H9 (cell line): ENCODE results near the gene EIF4E3. TPM values are rescaled to one million over a fixed set of nuclear protein-coding genes. Genes with fewer than 3 reads are reported as not detected.

Experiments
- DNase-seq: peaks from one replicate; pipeline ENCODE4 v3.0.0-alpha.2; 2017
- H2AFZ ChIP-seq: one replicate; pipeline ENCODE4 v1.6.1; 2013; ENCODE audit warnings: mild to moderate bottlenecking, low read length, control low read depth, moderate library complexity
- H2AK5ac ChIP-seq: 2 replicates; pipeline ENCODE4 v1.6.1; 2013; ENCODE audit warnings: low read length, control low read depth, mixed read lengths; ENCODE audit not compliant: insufficient read length
- H2BK120ac ChIP-seq: one replicate; pipeline ENCODE4 v1.6.1; 2013; ENCODE audit warnings: low read depth, mild to moderate bottlenecking, low read length, control low read depth, inconsistent platforms; ENCODE audit not compliant: poor library complexity, severe bottlenecking
- H2BK12ac ChIP-seq: 2 replicates; pipeline ENCODE4 v1.6.1; 2013; ENCODE audit warnings: low read length, control low read depth, mixed read lengths, low read depth; ENCODE audit not compliant: insufficient read length
- H2BK15ac ChIP-seq: 2 replicates; pipeline ENCODE4 v1.6.1; 2013; ENCODE audit warnings: low read depth, low read length, control low read depth
- H2BK20ac ChIP-seq: one replicate; pipeline ENCODE4 v1.6.1; 2013; ENCODE audit warnings: low read depth, mild to moderate bottlenecking, low read length, control low read depth, inconsistent platforms; ENCODE audit not compliant: poor library complexity, severe bottlenecking
- H2BK5ac ChIP-seq: 2 replicates; pipeline ENCODE4 v1.6.1; 2013; ENCODE audit warnings: low read length, control low read depth, mixed read lengths; ENCODE audit not compliant: insufficient read length
- H3K14ac ChIP-seq: 2 replicates; pipeline ENCODE4 v1.6.1; 2013; ENCODE audit warnings: low read length, control low read depth; ENCODE audit not compliant: insufficient read depth
- H3K18ac ChIP-seq: 2 replicates; pipeline ENCODE4 v1.6.1; 2013; ENCODE audit warnings: low read depth, mild to moderate bottlenecking, mixed read lengths, low read length, control low read depth; ENCODE audit not compliant: insufficient read length
- H3K23ac ChIP-seq: 2 replicates; pipeline ENCODE4 v1.6.1; 2013; ENCODE audit warnings: low read length, control low read depth, mixed read lengths, low read depth; ENCODE audit not compliant: insufficient read length
- H3K23me2 ChIP-seq: 2 replicates; pipeline ENCODE4 v1.6.1; 2013; ENCODE audit warnings: low read depth, mild to moderate bottlenecking, mixed read lengths, low read length, control low read depth; ENCODE audit not compliant: insufficient read length, poor library complexity, severe bottlenecking
- H3K27ac ChIP-seq: 2 replicates; pipeline ENCODE4 v1.5.1; 2013; ENCODE audit warnings: low read length, control low read depth, mixed read lengths, low read depth; ENCODE audit not compliant: insufficient read length
- H3K27me3 ChIP-seq: 2 replicates; pipeline ENCODE4 v1.6.1; 2013; ENCODE audit warnings: low read length, control low read depth, inconsistent platforms; ENCODE audit not compliant: insufficient read depth
- H3K4ac ChIP-seq: 2 replicates; pipeline ENCODE4 v1.6.1; 2013; ENCODE audit warnings: low read depth, mild to moderate bottlenecking, control low read depth, inconsistent platforms, low read length, moderate library complexity
- H3K4me1 ChIP-seq: 2 replicates; pipeline ENCODE4 v1.6.1; 2013; ENCODE audit warnings: low read length, control low read depth, inconsistent platforms; ENCODE audit not compliant: insufficient read depth
- H3K4me2 ChIP-seq: 2 replicates; pipeline ENCODE4 v1.6.1; 2013; ENCODE audit warnings: low read length, control low read depth, mixed read lengths; ENCODE audit not compliant: insufficient read length, insufficient read depth
- H3K56ac ChIP-seq: 2 replicates; pipeline ENCODE4 v1.6.1; 2013; ENCODE audit warnings: low read depth, mild to moderate bottlenecking, mixed read lengths, low read length, control low read depth; ENCODE audit not compliant: insufficient read length
- H3K79me1 ChIP-seq: 2 replicates; pipeline ENCODE4 v1.6.1; 2013; ENCODE audit warnings: low read depth, mild to moderate bottlenecking, moderate library complexity, low read length, control low read depth, inconsistent platforms; ENCODE audit not compliant: insufficient read depth, poor library complexity, severe bottlenecking
- H3K79me2 ChIP-seq: 2 replicates; pipeline ENCODE4 v1.6.1; 2013; ENCODE audit warnings: low read length, control low read depth, inconsistent platforms; ENCODE audit not compliant: insufficient read depth
- H3K9ac ChIP-seq: 2 replicates; pipeline ENCODE4 v1.6.1; 2013; ENCODE audit warnings: low read length, control low read depth, mixed read lengths; ENCODE audit not compliant: insufficient read length; ENCODE audit errors: extremely low read depth
- H3K9me3 ChIP-seq: one replicate; pipeline ENCODE4 v1.6.1; 2013; ENCODE audit warnings: low read depth, low read length, inconsistent platforms; ENCODE audit not compliant: control insufficient read depth
- H3T11ph ChIP-seq: one replicate; pipeline ENCODE4 v1.6.1; 2013; ENCODE audit warnings: mild to moderate bottlenecking, low read length, control low read depth, inconsistent platforms
- H4K20me1 ChIP-seq: one replicate; pipeline ENCODE4 v1.6.1; 2013; ENCODE audit not compliant: control insufficient read depth, insufficient read length, insufficient read depth
- H4K5ac ChIP-seq: 2 replicates; pipeline ENCODE4 v1.6.1; 2013; ENCODE audit warnings: low read depth, mild to moderate bottlenecking, mixed read lengths, low read length, control low read depth; ENCODE audit not compliant: insufficient read length
- H4K8ac ChIP-seq: replicated peaks from 2 replicates; pipeline ENCODE4 v1.6.1; 2013; ENCODE audit warnings: low read length, control low read depth, mixed read lengths, low read depth; ENCODE audit not compliant: insufficient read length
- H4K91ac ChIP-seq: 2 replicates; pipeline ENCODE4 v1.6.1; 2013; ENCODE audit warnings: low read depth, mild to moderate bottlenecking, moderate library complexity, mixed read lengths, low read length, control low read depth; ENCODE audit not compliant: insufficient read length
- H3K27ac Mint-ChIP-seq, 3 experiments: 2 replicates in 2 of 3; 3 replicates in 1 of 3; pipeline ENCODE4 v1.8.0; 2020 to 2021; ENCODE audit warnings: mixed read lengths in 3 of 3, mild to moderate bottlenecking in 1 of 3, moderate library complexity in 1 of 3
- H3K27me3 Mint-ChIP-seq: 2 replicates; pipeline ENCODE4 v1.8.0; 2021; ENCODE audit warnings: low read depth, mild to moderate bottlenecking, moderate library complexity, mixed read lengths
- H3K36me3 Mint-ChIP-seq, 3 experiments: 2 replicates in 2 of 3; 3 replicates in 1 of 3; pipeline ENCODE4 v1.8.0; 2020 to 2021; ENCODE audit warnings: low read depth in 3 of 3, mixed read lengths in 3 of 3; ENCODE audit not compliant: insufficient read depth in 1 of 3
- H3K4me1 Mint-ChIP-seq, 2 experiments: 2 replicates each; pipeline ENCODE4 v1.8.0; 2020; ENCODE audit warnings: mixed read lengths in 2 of 2
- H3K4me3 Mint-ChIP-seq, 2 experiments: 2 replicates in 1 of 2; 3 replicates in 1 of 2; pipeline ENCODE4 v1.8.0; 2020 to 2021; ENCODE audit warnings: mild to moderate bottlenecking in 2 of 2, mixed read lengths in 2 of 2, moderate library complexity in 1 of 2
- H3K9me3 Mint-ChIP-seq, 2 experiments: 2 replicates in 1 of 2; 3 replicates in 1 of 2; pipeline ENCODE4 v1.8.0; 2020; ENCODE audit warnings: mild to moderate bottlenecking in 2 of 2, mixed read lengths in 2 of 2, moderate library complexity in 1 of 2
- CTCF ChIP-seq: fragments of 200-600 bp; sonication (generic); conservative IDR thresholded peaks from 3 replicates; pipeline ENCODE4 v1.8.0; 2021; ENCODE audit warnings: antibody characterized with exemption, mild to moderate bottlenecking
- WGBS: extraction: QIAGEN DNeasy Blood & Tissue Kit; methylation state at CpG from one replicate; pipeline ENCODE4 v1.1.7; 2013; ENCODE audit warnings: missing lambda C conversion rate, low lambda C conversion rate, mixed read lengths; ENCODE audit not compliant: insufficient read length; ENCODE audit errors: extremely low coverage; 5-methylcytosine and 5-hydroxymethylcytosine counted together
- total RNA-seq: library from RNA; stranded (reverse); gene quantifications from 2 replicates; pipeline ENCODE4 v1.2.1, GENCODE V29; 2021

The EIF4E3 gene
- total RNA-seq, 1 experiment from 2014 or later: 12.9 TPM

- H2BK15ac ChIP-seq: no peak overlapping the region
- no peaks in the 10 kb centered on the region for H3K79me2 ChIP-seq
- H4K5ac ChIP-seq: no peak overlapping the region
- H3K9ac ChIP-seq: no peak overlapping the region
- H2BK5ac ChIP-seq: no peak overlapping the region
- no peaks in the 10 kb centered on the region for H3K27me3 Mint-ChIP-seq
- no CpG with 5 or more reads among the region's 19 CpGs for WGBS
- H3K79me1 ChIP-seq: no peaks in the 10 kb centered on the region
- TF ChIP-seq CTCF: no peak
- H3K4me1 Mint-ChIP-seq: peaks cover 12 to 24% of the 10 kb centered on the region in 2 experiments
- no peak overlapping the region for H4K8ac ChIP-seq
- H3K9me3 ChIP-seq: no peaks in the 10 kb centered on the region
- H2BK20ac ChIP-seq: no peak overlapping the region
- H4K20me1 ChIP-seq: no peaks in the 10 kb centered on the region
- no peak overlapping the region for H2BK120ac ChIP-seq
- no peak overlapping the region for H3T11ph ChIP-seq
- H3K18ac ChIP-seq: no peak overlapping the region
- no peak overlapping the region for H3K23ac ChIP-seq
- H3K27ac ChIP-seq: no peak overlapping the region
- H3K36me3 Mint-ChIP-seq: no peaks in the 10 kb centered on the region; a peak in 2 of 7 replicates
- H2AK5ac ChIP-seq: no peak overlapping the region
- DNase-seq: no peak
- H3K4me3 Mint-ChIP-seq: no peak overlapping the region
- H3K4me2 ChIP-seq: no peak overlapping the region
- no peak overlapping the region for H3K56ac ChIP-seq
- H3K27ac Mint-ChIP-seq: no peak overlapping the region
- H2AFZ ChIP-seq: no peak overlapping the region
- H3K4ac ChIP-seq: no peak overlapping the region
- H3K14ac ChIP-seq: no peak overlapping the region
- H4K91ac ChIP-seq: no peak overlapping the region
- H3K27me3 ChIP-seq: no peaks in the 10 kb centered on the region
- peaks cover 0 to 9% of the 10 kb centered on the region in 2 experiments; a peak in 2 of 5 replicates for H3K9me3 Mint-ChIP-seq
- H3K4me1 ChIP-seq: peaks cover 10% of the 10 kb centered on the region; the same call in 1 of the 2 replicates
- H2BK12ac ChIP-seq: no peak overlapping the region
- no peaks in the 10 kb centered on the region for H3K23me2 ChIP-seq
These were observed 53.9 kb downstream of the EIF4E3 start for GRCh38 chr3:71671216-71671845.
